T-helper 1 cell treated with Interleukin-12 subunit alpha and Interleukin-12 subunit beta and Interleukin-4 antibody, amounts not matched to agents 30 ng/mL and 1 ng/mL, for 36 hours (primary cell): ENCODE results near the gene MYH16. TPM values are rescaled to one million over a fixed set of nuclear protein-coding genes. Genes with fewer than 3 reads are reported as not detected.
"Not testable (repeated sequence)": the region's sequence is repeated elsewhere in the genome, so short reads cannot be mapped to it uniquely, and the experiment has no call there.

ENCODE experiments used
- intact Hi-C: fragments of 100-400 bp; cut with micrococcal nuclease; formaldehyde crosslinking; loops from one replicate; pipeline ENCODE4 v1.15.1; 2024
- total RNA-seq: library from RNA; stranded (reverse); gene quantifications from 2 replicates; pipeline ENCODE4 v1.2.3, GENCODE V29; 2022

Gene MYH16
- total RNA-seq, 1 donor from 2014 or later: not detected

- intact Hi-C loops: no loop called here
Observed at GRCh38 chr7:99344061-99344647, 71.5 kb downstream of the MYH16 start.

DNA sequence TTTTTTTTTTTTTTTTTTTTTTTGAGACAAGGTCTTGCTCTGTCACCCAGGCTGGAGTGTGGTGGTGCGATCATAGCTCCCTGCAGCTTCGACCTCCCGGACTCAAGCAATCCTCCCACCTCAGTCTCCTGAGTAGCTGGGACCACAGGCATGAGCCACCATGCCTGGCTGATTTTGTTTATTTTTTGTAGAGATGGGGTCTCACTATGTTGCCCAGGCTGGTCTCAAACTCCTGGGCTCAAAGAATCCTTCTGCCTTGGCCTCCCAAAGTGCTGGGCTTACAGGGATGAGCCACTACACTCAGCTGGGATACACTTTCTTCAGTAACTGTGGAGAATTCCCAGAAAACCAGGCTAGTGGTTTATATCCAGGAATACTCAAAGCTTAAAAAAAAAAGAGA is 78.0 kb downstream of the MYH16 start:
- intact Hi-C loops: not testable (repeated sequence)

- intact Hi-C loops: no loop called here
Observed at GRCh38 chr7:99352247-99352646, 79.6 kb downstream of the MYH16 start.

- intact Hi-C loops: no loop called here
Observed at GRCh38 chr7:99355098-99355497, 82.5 kb downstream of the MYH16 start.

GRCh38 chr7:99357701-99358490 is 85.3 kb downstream of the MYH16 start:
- intact Hi-C loops: no loop called here

GRCh38 chr7:99358521-99358920 is 85.9 kb downstream of the MYH16 start:
- intact Hi-C loops: not testable (repeated sequence)

DNA sequence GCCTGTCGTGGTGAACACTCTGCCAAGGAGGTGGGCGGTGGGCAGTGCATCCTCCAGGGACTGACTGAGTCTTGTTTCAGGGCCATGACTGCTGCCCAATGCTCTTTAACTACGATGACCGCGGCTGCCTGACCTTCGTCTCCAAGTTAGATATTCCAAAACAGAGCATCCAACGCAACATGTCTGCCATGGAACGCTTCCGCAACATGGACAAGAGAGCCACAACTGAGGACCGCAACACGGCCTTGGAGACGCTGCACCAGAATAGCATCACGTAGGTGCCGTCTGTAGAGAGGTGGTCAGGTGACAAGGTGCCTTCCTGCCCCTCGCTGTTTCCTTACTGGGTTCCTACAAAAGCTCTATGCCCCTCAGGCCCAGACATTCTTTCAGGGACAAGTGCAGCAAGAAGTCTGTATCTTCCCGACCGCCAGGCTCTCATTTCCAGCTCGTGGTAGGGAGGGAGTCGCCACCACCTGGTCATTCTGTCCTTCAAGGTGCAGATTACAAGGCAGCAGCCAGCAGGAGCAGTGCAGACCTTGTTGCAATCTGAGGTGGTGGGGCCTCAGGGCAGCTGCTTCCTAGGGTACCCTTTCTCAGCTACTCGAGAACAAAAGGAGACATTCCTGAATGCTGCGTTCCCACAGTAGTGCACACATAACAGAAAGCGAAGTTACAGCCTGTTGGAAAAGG is 87.0 kb downstream of the MYH16 start:
- intact Hi-C loops: no loop called here

Other genes starting within 250 kb of the MYH16 start
- 18.9 and 19.2 TPM in 2 replicates for gene SMURF1, start 128.7 kb upstream of the MYH16 start, total RNA-seq
- not detected in 2 replicates for gene KPNA7, start 64.7 kb upstream of the MYH16 start, total RNA-seq
- 60.3 and 67.1 TPM in 2 replicates for gene ARPC1A, start 53.1 kb downstream of the MYH16 start, total RNA-seq
- gene ARPC1B, start 101.9 kb downstream of the MYH16 start, total RNA-seq: 405 and 417 TPM in 2 replicates
- 102 and 107 TPM in 2 replicates for gene PDAP1, start 135.8 kb downstream of the MYH16 start, total RNA-seq
- 111 and 118 TPM in 2 replicates for gene BUD31, start 136.1 kb downstream of the MYH16 start, total RNA-seq
- gene PTCD1, start 166.0 kb downstream of the MYH16 start, total RNA-seq: 10.0 and 11.8 TPM in 2 replicates
- 68.0 and 70.2 TPM in 2 replicates for gene CPSF4, start 166.1 kb downstream of the MYH16 start, total RNA-seq
- 341 and 351 TPM in 2 replicates for gene ATP5MF, start 193.3 kb downstream of the MYH16 start, total RNA-seq
- 27.5 and 28.5 TPM in 2 replicates for gene ZNF789, start 200.1 kb downstream of the MYH16 start, total RNA-seq
- 60.1 and 61.7 TPM in 2 replicates for gene ZNF394, start 227.4 kb downstream of the MYH16 start, total RNA-seq
- gene ZKSCAN5, start 231.8 kb downstream of the MYH16 start, total RNA-seq: 11.4 and 12.6 TPM in 2 replicates